HS-5 (cell line): ENCODE data around the gene KRTDAP.

Experiments used
- DNase-seq: peaks from one replicate; pipeline ENCODE4 v3.0.0-alpha.2; 2012; ENCODE audit warnings: low read depth

KRTDAP gene

DNA sequence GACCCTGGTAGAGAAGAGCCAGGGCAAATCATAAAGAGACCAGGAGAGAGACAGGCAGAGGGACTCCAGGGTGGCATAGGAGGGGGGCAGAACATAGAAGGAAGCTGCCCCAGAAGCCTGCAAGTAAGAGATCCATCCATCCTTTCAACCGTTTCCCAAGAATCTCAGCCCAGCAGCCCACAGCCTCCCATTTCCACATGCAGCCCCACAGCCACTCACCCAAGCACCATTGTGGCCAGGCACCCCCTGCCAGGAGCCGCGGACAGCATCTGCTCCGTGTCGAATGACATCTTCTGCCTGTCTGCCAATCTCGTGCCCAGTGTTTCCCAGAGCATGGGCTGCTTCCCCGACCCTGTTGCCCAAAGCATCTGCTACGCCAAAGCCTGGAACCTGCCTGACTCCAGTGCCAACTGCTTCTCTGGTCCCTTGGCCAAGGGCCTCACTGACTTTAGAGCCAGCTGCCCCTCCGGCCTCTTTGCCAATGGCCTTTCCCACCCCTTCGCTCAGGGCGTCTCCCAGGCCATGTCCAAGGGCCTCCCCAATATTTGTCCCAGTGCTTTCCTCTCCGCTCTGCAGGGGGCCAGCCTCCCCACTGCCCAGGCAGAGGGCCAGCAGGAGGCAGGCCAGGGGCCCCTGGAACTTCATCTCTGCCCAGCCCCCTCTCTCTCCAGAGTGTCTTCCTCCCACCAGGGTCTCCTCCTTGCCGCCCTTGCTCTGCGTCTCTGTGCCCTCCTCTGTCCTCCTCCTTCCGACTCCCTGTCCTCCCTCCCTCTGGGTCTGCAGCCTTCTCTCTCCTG is 22.8 kb upstream of the KRTDAP start:
- no peak for DNase-seq

DNA sequence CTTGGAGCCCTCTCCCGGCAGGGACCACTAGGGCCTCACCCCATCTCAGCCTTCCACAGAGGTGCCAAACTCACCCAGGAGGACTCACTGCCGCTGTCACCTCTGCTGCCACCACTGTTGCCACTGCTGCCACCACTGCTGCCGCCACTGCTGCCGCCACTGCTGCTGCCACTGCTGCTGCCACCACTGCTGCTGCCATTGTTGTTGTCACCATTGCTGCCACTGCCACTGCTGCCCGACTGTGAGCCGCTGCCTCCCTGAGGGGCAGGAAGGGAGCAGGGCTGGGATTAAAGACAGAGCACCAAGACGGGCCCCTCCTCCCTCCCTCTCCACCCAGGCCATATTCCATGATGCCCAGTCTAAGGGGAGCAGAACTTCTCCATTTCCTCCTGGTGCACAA is 21.1 kb upstream of the KRTDAP start:
- DNase-seq: no peak

DNA sequence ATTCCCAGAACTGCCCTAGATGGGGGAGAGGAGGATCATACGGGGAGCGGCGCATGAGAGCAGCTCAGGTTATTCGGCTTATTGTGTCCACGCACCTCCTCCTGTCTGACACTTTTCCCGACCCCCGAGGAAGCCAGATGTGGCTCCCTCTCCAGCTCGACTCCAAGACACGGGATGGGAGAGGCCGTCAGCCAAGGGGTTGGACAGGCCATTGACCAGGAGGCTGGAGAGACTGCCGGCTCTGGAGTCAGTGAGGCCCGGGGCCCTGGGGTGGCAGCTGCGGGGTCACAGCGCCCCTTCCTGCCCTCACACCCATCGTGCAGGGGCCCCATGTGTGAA is 20.3 kb upstream of the KRTDAP start:
- no peak for DNase-seq

DNA sequence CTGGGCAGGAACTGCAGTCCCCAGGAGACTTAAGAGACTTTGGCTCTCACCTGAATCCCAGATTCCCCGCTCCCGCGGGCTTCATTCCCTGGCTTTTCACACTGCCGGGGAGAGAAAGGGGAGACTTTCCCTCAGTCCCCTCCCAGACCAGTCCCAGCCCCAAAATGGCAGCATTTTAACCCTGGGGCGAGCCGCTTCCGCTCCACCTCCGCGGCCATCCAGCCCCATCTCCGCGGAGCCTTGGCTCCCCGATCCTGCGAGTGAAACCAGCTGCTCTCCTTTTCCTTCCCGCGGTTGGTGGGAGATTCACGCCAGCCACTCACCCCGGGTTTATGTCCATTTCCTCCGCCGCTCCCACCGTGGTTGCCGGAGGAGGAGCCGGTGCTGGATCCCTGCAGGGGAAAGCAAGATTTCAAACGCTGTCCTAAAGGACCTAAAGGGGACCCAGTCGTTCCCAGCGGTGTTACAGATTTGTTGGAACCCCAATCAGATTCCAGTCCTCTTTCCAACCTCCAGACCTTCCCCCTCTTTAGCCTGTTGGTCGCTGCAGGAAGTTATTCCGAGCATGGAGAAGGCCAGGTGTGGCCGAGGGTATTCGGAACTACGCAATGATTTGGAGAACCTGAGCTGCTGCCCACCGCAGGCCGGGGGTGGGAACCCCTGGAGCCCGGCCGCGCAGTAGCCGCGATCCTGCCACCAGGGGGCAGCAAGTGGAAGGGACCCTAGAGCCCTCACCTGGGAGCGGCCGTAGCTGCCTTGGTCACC is 19.8 kb upstream of the KRTDAP start:
- DNase-seq: no peak

DNA sequence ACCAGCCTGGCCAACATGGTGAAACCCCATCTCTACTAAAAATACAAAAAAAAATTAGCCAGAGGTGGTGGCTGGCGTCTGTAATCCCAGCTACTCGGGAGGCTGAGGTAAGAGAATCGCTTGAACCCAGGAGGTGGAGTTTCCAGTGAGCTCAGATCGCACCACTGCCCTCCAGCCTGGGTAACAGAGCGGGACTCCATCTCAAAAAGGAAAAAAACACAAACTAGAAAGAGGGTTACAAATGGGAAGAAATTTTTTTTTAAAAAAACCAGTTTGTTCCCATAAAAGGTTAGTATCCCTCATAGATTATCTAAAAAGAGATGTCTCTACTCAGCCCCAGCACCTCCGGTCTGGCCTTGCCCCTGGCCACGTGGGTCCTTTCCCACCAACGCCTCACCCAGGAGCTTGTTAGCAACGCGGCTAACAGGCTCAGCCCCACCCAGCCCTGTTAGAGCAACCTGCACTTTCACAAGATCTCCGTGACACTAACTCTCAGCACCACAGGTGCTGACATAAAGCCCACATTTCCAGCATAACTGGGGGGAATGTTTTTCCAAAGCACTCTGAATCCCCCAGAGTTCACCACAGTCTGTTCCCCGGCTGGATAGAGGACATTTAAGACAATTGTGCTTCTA is 18.9 kb upstream of the KRTDAP start:
- no peak for DNase-seq

DNA sequence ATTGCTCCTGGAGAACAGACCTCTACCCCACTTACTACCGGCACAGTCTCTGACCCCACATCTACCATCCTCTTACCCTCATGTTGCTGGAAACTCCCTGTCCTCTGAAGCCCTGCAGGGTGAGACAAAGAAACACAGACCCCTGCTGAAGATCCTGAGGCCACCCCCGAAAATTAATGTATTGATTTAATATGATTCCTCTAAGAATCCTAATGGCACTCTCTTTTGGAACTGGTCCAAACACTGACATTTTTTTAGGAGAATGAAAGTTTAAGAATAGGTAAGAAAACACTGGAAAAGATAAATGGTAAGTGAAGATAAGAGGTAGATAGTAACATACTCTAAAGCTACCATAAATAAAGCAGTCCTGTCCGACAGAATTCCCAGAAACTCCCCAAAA is 17.9 kb upstream of the KRTDAP start:
- DNase-seq: no peak

DNA sequence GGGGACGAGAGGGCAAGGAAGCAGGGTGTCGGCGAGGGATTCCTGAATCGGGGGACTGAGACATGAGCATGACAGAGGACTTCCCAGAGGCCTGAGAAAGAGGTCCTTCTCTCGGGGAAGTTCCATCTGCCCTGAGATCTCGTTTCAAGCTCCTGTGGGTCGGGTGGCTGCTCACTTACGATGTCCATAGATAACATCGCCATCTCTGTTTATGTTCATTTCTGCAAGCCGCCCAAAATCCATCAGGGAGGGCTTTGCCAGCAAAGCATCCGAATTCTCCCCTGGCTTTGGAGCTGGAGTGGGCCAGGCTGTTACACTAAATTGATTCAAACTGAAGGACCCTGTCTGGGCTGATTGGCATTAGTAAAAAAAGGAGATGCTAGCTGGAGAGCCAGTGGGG is 17.3 kb upstream of the KRTDAP start:
- no peak for DNase-seq

DNA sequence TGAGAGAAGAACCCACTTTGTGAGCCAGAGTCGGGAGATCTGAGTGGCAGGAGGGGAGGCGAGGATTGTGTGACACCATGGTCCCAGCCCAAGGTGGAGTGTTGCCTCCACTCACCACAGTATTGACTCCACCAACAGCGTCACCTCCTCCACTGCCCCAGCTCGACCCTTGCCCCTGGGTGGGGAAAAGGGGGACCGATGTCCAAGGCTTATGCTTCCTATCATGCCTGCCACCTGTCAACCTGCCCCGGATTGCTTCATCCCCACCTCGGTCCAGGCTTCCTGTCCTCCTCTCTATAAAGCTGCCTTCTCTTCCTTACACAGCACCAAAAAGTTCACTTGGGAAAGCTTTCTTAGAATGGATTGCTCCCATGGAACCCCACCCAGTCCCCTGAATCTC is 15.7 kb upstream of the KRTDAP start:
- no peak for DNase-seq

DNA sequence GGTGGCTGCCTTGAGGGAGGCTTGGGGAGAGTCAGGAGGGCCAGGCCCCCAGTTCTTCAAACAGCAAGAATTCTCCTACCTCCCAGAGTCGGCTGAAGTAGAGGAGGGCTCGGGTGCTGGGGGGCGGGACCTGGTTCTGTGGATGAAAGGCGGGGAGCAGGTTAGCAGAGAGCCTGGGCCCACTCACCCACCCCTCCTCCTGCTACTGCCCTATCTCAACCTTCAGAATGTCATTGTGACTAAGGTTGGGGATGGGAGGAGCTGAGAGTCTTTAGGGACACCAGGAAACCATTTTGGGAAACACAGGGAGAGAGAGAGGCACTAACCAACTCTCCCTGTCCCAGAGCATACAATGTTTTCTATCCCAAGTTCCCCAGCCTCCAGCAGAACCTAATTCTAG is 12.5 kb upstream of the KRTDAP start:
- DNase-seq: no peak

DNA sequence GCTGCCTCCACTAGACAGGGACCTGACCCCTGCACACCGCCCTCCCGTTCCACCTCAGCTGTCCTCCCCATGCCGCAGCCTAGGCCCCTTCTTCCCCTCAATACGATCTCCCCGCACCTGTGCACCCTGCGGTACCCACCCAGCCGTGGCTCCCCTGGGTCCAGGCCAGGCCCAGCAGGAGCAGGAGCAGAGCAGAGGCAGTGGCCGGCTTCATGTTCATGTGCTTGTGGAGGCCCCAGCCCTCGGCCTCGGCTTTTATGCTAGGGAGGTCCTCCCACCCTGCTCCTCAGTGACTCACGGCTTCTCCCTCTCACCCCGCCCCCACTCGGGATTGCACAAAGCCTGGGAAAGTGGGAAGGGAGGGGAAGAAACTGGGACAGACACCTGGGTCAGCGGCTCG is 11.4 kb upstream of the KRTDAP start:
- no peak for DNase-seq

DNA sequence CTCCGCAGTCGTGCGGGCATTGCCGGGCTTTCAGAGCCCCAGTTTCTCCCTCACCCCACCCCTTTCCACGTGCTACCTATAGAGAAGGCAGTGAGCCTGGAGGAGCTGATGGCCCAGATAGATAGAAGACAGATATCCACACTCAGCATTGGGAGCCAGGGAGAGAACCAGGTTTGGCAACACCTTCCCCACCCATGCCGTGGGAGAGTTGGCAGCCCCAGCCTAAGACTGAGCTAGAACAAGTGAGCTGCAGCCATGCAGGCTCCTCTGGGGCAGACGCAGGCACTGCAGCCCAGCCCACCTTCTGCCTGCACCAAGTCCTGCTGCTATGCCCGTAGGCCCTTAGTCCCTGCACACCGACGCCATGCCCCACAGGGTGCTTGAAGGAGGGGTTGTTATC is 10.3 kb upstream of the KRTDAP start:
- no peak for DNase-seq

DNA sequence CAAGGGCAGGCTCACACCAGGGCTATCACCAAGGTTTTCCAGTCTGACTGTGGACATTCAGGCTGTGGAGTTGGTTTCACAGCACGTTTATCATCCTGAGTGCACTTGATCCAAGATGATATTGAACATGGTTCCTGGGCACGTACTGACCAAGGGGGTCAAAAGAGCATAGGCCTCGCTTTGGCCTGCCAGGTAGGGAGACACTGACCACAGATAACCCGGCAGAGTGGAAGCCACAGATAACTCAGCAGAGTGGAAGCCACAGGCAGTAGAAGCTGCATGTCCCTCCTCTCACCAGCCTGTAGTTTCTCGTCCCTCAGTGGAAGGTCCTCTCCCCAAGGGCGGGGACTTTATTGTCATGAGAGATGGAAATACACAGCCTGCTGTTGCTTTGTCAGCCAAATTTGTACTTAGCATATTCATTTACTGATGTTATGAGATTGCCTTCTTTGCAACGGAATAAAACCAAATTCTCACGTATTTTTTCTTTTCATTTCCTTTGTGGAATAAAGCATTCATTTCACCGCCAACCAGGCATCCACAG is 8.8 kb upstream of the KRTDAP start:
- DNase-seq: no peak

DNA sequence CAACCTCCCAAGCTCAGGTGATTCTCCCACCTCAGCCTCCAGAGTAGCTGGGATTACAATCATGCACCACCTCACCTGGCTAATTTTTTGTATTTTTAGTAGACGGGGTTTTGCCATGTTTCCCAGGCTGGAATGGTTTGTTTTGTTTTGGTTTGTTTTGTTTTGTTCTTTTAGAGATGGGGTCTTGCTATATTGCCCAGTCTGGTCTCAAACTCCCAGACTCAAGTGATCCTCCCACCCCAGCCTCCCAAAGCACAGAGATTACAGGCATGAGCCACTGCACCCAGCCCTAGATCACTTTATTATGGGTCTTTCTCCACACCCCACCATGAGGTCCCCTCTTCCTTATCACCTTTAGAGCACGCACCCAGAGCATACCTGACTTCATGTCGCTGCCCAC is 8.0 kb upstream of the KRTDAP start:
- no peak for DNase-seq

DNA sequence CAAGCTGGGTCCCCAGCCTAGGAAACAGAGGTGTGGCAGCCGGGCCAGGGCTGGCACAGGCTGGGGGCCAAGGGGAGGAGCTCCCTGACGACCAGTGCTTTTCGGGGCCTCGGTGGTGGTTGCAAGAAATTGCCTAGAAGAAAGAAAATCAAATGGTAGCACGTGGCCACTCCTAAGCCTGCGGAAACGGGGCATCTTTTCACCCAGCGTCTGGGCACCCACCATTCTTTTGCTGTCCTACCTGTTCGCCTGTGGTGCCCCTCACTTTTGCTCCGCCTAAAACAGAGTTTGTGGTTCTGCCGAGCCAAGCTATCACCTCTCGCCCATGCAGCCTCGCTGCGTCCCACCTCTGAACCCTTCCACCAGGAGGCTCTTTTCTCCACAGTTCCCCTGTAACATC is 7.1 kb upstream of the KRTDAP start:
- DNase-seq: no peak

DNA sequence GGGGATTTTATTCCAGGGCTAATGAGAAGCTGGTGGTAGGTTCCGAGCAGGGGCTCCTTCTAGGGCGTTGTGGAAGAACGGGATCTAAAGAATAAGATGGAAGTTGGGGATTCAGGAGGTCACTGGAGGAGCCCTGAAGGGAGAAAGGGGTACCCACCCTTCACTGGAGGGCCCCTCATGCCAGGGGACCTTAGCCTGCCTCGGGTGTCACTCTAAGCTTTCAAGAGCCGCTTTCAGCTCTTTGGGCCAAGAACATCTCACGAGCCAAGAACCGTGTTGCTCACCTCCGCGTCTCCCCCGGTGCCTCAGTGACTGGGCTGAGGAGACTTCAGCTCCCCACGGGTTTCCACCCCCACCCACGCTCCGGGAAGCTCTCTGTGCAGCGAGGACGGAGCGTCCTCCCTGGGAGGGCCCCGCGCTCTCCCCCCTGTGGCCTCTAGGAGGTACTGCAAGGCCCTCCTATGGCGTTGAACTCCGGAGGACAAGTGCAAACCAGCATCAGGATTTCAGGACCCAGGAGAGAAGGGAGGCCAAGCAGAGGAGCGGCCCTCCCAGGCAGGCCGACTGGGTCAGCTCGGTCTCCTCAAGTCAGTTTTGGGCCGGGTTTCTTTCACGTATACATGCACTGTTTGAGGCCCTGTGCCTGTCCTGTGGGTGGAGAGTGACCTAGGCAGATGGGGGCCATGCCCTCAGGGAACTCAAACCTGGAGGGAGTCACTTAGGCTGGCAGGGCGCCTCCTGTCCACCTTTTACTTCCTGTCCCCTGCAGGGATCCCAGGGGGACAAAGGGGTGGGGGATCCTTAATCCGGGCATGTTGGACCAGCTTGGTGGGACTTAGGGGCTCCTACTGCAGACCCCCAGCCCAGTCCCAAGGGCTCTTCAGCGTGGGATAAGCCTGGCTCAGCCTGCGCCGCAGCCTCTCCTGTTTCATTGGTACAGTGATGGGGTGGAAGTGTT is 5.1 kb upstream of the KRTDAP start:
- no peak for DNase-seq

DNA sequence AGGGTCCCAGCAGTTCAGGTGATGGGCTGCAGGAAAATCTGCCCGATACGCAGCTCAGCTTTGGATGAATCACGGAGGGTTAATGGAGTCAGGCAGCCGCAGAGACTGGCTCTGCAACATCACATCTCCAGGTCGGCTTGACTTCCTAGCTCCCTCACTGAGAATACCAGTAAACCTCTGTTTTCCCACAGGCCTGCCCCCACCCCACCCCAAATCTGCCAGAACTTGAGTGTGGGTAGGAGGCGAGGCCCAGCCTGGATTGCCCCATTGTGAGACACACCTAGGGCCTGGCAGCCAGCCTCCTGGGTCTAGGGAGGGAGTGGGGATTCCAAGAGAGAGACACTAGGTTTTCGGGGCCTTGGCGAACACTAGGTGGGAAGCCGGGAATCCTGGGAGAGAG is 3.7 kb upstream of the KRTDAP start:
- DNase-seq: no peak

DNA sequence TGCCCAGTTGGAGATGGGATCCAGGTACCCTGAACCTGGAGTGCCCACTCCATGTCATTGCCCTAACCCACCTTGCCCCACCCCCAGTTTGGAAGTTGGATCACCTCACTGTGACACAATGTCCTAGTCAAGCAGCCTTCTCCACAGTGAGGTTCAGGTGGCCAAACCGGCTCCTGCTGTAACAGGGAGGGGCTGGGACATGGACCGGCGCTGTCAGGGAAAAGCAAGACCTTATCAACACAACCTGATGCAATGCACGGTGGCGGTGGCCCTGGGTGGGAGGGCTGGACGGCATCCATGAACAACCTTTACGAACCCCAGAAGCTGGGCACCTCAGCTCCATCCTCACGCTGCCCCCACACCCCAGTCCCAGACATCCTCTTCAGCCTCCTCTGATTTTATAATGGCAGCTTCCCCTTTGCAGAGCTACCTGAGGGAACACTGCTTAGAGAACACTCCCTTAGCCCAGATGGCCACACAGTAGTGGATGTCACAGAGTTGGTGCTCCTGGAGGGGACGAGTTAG is 1.6 kb upstream of the KRTDAP start:
- DNase-seq: no peak

DNA sequence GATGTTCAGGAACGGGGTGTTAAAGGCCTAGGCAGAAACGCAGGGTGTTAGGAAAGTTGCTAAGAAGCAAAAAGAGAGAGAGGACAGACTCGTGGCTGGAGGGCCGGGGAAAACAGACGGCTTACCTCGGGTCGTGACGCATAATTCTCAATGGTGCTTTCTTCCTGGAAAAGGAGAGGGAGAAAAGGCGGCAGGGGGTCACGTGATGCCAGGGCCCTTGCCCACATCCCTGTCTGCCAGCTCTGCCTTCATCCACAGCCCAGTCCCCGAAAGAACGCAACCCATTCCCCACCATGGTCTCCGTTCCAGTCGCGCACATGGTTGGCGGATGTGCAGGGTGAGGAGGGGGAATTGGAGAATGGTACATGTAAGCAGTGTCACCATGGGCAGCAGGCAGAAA is 1.6 kb downstream of the KRTDAP start:
- DNase-seq: no peak

DNA sequence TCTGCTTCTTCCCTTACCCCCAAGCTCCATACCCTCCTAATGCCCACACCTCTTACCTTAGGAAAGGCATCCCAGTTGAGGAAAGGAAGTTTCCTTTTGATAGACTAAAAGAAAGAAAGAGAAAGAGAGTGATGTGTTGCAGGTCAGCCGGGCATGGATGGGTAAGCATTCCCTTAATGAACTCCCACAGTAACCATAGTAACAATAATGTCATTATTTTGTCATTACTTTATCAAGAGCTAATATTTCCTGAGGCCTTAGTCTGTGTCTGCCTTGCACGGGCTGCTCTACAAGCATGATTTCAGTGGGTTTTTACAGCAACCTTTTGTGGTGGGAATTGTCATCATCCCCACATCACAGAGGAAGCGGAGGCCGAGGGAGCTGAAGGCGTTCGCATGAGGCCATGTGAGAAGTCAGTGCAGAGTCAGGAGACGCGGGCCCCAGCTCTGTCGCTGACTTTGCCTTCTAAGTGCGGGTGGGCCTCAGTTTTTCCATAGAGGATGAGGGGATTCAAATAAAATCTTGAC is 2.5 kb downstream of the KRTDAP start:
- no peak for DNase-seq

DNA sequence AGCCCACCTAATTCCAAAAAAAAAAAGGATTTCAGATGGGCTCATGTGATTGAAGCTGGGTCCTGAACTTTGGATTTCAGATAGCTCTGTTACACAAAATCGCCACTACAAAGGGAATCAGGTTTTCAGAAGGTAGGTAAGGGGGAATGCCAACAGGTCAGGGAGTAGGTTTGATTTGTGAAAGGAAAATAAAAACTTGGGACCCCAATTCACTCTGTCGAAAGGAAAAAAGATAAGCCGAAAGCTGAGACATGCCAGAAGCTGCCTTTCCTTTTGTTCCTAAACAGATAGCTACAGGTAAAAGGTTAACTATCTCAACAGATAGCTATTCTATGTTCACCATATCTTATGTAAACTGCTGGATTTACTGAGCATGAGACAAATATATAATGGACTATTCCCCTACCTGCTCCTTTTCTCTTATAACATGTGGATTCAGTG is 4.0 kb downstream of the KRTDAP start:
- DNase-seq: no peak

DNA sequence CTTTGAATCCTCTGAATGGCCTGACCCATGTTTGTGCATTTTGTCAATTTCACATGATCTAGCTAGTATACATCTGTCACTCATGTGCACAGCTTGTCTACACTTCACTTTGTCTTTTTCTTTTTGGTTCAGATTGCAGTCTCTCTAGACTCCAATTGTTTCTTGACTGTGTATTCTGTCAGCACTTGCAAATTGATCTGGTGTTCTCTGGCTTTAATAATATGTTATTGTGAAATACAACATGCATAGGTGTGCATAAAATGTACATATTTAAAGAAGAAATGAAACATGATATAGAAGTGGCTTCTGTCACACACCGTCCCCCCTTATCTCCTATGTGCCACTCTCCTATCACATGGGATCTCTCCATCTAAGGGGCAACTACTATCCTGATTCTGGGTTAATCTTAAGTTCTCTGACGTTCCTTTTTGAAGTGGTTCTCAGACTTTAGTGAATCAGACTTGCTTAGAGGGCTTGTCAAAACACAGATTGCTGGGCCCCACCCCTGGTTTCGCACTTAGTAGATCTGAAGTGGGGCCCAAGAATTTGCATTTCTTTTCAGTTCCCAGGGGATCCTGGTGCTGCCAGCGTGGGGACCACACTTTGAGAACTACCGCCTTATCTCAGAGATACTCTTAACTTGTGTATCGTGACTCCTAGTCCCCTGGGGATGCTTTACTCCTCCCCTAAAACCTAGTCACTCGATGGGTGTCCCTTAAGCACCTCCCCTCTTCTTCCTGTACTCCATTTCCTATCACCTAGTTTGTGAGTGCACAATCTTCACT is 5.8 kb downstream of the KRTDAP start:
- no peak for DNase-seq
